ENCODE measurements around the gene SOX18. TPM values are rescaled to one million over a fixed set of nuclear protein-coding genes. Genes with fewer than 3 reads are reported as not detected.
"Not testable (repeated sequence)": the region's sequence is repeated elsewhere in the genome, so short reads cannot be mapped to it uniquely, and the experiment has no call there.

The SOX18 gene
- total and polyA plus RNA-seq, 2 experiments from 2014 or later: 0.21 TPM; not detected in 1

DNA sequence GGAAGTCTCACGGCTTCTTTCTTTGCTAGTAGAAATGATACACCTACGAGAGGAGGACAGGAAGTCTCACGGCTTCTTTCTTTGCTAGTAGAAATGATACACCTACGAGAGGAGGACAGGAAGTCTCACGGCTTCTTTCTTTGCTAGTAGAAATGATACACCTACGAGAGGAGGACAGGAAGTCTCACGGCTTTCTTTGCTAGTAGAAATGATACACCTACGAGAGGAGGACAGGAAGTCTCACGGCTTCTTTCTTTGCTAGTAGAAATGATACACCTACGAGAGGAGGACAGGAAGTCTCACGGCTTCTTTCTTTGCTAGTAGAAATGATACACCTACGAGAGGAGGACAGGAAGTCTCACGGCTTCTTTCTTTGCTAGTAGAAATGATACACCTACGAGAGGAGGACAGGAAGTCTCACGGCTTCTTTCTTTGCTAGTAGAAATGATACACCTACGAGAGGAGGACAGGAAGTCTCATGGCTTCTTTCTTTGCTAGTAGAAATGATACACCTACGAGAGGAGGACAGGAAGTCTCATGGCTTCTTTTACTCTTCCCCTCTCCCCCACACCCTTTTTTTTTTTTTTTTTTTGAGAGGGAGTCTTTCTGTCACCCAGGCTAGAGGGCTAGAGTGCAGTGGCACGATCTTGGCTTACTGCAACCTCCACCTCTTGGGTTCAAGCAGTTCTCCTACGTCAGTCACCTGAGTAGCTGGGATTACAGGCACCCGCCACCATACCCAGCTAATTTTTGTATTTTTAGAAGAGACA lies 36.9 kb downstream of the SOX18 start:
- H3K27me3 ChIP-seq (ENCODE audit: insufficient read depth); H3K4me1 ChIP-seq (ENCODE audit: insufficient read depth); H3K9me2 ChIP-seq (ENCODE audit: insufficient read depth); H3K27me3 Mint-ChIP-seq (ENCODE audit: insufficient read depth, low read depth, poor library complexity); ATAC-seq; H3K4me2 ChIP-seq; H3K27ac Mint-ChIP-seq; H3K4me3 ChIP-seq; H2AFZ ChIP-seq; H3K4me1 Mint-ChIP-seq; H3K27ac ChIP-seq (ENCODE audit: low read depth); DNase-seq (ENCODE audit: low spot score); H3K4me3 Mint-ChIP-seq; H3F3A ChIP-seq (replicated peaks; ENCODE audit: low read depth); H3K9me3 Mint-ChIP-seq: not testable (repeated sequence)
- Histone ChIP-seq H3K36me3 (ENCODE audit: insufficient read depth) (peaks cover 36% of the 10 kb centered on the region), H4K20me1 (replicated peaks; ENCODE audit: insufficient read depth) (peaks cover 15% of the 10 kb centered on the region), H3K79me2 (replicated peaks; ENCODE audit: insufficient read depth) (peaks cover 12% of the 10 kb centered on the region)
- H3K36me3 Mint-ChIP-seq (ENCODE audit: low read depth): peaks cover 63% of the 10 kb centered on the region

DNA sequence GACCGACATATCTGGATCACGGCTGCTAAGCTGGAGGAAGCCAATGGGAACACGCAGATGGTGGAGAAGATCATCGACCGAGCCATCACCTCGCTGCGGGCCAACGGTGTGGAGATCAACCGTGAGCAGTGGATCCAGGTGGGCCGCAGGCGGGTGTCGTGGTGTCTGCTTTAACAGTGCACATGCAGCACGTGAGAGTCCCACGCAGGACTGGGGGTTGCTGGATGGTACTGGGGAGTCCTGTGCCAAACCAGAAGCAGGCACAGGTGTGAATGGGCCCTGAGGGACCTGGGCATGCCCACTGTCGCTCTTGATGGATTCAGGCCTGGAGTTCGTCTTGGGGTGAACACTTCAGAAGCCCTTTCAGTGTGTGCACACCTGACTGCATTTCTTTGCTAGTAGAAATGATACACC lies 38.1 kb downstream of the SOX18 start:
- Mint-ChIP-seq H3K4me1 (no peaks in the 10 kb centered on the region), H3K9me3 (no peaks in the 10 kb centered on the region), H3K4me3 (no peak overlapping the region), H3K27ac (no peak overlapping the region), H3K27me3 (ENCODE audit: insufficient read depth, low read depth, poor library complexity) (no peaks in the 10 kb centered on the region), H3K36me3 (ENCODE audit: low read depth) (peaks cover 66% of the 10 kb centered on the region)
- no peak overlapping the region for H2AFZ ChIP-seq
- no peaks in the 10 kb centered on the region for H3K9me2 ChIP-seq (ENCODE audit: insufficient read depth)
- no peak overlapping the region for H3K27ac ChIP-seq (ENCODE audit: low read depth)
- H3K36me3 ChIP-seq (ENCODE audit: insufficient read depth): peaks cover 30% of the 10 kb centered on the region
- no peak overlapping the region for H3K4me2 ChIP-seq
- ATAC-seq (no peak), DNase-seq (ENCODE audit: low spot score) (no peak)
- no peaks in the 10 kb centered on the region for H3K4me1 ChIP-seq (ENCODE audit: insufficient read depth)
- no peaks in the 10 kb centered on the region for H3K27me3 ChIP-seq (ENCODE audit: insufficient read depth)
- 0 out of 2 replicates have a peak, but pooled peaks cover 8% of the 10 kb centered on the region for H3F3A ChIP-seq (replicated peaks; ENCODE audit: low read depth)
- H3K79me2 ChIP-seq (replicated peaks; ENCODE audit: insufficient read depth): peaks cover 15% of the 10 kb centered on the region
- H3K4me3 ChIP-seq: no peak overlapping the region
- H4K20me1 ChIP-seq (replicated peaks; ENCODE audit: insufficient read depth): peaks cover 15% of the 10 kb centered on the region
- TF ChIP-seq POLR2AphosphoS5 (IDR thresholded peaks at IDR 0.05; ENCODE audit: low read depth): no peak
- TF ChIP-seq JUNB (IDR thresholded peaks at IDR 0.05; ENCODE audit: unreplicated experiment): no peak
- TF ChIP-seq, protein P1, sequence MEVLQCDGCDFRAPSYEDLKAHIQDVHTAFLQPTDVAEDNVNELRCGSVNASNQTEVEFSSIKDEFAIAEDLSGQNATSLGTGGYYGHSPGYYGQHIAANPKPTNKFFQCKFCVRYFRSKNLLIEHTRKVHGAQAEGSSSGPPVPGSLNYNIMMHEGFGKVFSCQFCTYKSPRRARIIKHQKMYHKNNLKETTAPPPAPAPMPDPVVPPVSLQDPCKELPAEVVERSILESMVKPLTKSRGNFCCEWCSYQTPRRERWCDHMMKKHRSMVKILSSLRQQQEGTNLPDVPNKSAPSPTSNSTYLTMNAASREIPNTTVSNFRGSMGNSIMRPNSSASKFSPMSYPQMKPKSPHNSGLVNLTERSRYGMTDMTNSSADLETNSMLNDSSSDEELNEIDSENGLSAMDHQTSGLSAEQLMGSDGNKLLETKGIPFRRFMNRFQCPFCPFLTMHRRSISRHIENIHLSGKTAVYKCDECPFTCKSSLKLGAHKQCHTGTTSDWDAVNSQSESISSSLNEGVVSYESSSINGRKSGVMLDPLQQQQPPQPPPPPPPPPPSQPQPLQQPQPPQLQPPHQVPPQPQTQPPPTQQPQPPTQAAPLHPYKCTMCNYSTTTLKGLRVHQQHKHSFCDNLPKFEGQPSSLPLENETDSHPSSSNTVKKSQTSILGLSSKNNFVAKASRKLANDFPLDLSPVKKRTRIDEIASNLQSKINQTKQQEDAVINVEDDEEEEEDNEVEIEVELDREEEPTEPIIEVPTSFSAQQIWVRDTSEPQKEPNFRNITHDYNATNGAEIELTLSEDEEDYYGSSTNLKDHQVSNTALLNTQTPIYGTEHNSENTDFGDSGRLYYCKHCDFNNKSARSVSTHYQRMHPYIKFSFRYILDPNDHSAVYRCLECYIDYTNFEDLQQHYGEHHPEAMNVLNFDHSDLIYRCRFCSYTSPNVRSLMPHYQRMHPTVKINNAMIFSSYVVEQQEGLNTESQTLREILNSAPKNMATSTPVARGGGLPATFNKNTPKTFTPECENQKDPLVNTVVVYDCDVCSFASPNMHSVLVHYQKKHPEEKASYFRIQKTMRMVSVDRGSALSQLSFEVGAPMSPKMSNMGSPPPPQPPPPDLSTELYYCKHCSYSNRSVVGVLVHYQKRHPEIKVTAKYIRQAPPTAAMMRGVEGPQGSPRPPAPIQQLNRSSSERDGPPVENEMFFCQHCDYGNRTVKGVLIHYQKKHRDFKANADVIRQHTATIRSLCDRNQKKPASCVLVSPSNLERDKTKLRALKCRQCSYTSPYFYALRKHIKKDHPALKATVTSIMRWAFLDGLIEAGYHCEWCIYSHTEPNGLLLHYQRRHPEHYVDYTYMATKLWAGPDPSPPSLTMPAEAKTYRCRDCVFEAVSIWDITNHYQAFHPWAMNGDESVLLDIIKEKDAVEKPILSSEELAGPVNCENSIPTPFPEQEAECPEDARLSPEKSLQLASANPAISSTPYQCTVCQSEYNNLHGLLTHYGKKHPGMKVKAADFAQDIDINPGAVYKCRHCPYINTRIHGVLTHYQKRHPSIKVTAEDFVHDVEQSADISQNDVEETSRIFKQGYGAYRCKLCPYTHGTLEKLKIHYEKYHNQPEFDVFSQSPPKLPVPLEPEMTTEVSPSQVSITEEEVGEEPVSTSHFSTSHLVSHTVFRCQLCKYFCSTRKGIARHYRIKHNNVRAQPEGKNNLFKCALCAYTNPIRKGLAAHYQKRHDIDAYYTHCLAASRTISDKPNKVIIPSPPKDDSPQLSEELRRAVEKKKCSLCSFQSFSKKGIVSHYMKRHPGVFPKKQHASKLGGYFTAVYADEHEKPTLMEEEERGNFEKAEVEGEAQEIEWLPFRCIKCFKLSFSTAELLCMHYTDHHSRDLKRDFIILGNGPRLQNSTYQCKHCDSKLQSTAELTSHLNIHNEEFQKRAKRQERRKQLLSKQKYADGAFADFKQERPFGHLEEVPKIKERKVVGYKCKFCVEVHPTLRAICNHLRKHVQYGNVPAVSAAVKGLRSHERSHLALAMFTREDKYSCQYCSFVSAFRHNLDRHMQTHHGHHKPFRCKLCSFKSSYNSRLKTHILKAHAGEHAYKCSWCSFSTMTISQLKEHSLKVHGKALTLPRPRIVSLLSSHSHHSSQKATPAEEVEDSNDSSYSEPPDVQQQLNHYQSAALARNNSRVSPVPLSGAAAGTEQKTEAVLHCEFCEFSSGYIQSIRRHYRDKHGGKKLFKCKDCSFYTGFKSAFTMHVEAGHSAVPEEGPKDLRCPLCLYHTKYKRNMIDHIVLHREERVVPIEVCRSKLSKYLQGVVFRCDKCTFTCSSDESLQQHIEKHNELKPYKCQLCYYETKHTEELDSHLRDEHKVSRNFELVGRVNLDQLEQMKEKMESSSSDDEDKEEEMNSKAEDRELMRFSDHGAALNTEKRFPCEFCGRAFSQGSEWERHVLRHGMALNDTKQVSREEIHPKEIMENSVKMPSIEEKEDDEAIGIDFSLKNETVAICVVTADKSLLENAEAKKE (CRISPR knock-in tag; IDR thresholded peaks at IDR 0.05): no peak
- no peak for TF ChIP-seq EZH2phosphoT487 (IDR thresholded peaks at IDR 0.05; ENCODE audit: unreplicated experiment)
- TF ChIP-seq ZNF114 (CRISPR knock-in tag; IDR thresholded peaks at IDR 0.05): no peak
- TF ChIP-seq, protein P2, sequence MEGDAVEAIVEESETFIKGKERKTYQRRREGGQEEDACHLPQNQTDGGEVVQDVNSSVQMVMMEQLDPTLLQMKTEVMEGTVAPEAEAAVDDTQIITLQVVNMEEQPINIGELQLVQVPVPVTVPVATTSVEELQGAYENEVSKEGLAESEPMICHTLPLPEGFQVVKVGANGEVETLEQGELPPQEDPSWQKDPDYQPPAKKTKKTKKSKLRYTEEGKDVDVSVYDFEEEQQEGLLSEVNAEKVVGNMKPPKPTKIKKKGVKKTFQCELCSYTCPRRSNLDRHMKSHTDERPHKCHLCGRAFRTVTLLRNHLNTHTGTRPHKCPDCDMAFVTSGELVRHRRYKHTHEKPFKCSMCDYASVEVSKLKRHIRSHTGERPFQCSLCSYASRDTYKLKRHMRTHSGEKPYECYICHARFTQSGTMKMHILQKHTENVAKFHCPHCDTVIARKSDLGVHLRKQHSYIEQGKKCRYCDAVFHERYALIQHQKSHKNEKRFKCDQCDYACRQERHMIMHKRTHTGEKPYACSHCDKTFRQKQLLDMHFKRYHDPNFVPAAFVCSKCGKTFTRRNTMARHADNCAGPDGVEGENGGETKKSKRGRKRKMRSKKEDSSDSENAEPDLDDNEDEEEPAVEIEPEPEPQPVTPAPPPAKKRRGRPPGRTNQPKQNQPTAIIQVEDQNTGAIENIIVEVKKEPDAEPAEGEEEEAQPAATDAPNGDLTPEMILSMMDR (conservative IDR thresholded peaks at IDR 0.05; ENCODE audit: low read depth in 2 of 2): no peak
- no peak for TF ChIP-seq ZNF331 (CRISPR knock-in tag; IDR thresholded peaks at IDR 0.05; ENCODE audit: low read depth)
- no peak for TF ChIP-seq EZH2 (IDR thresholded peaks at IDR 0.05; ENCODE audit: low read depth, unreplicated experiment)
- TF ChIP-seq, protein P3, sequence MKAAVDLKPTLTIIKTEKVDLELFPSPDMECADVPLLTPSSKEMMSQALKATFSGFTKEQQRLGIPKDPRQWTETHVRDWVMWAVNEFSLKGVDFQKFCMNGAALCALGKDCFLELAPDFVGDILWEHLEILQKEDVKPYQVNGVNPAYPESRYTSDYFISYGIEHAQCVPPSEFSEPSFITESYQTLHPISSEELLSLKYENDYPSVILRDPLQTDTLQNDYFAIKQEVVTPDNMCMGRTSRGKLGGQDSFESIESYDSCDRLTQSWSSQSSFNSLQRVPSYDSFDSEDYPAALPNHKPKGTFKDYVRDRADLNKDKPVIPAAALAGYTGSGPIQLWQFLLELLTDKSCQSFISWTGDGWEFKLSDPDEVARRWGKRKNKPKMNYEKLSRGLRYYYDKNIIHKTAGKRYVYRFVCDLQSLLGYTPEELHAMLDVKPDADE (IDR thresholded peaks at IDR 0.05): no peak
- TF ChIP-seq NANOG (IDR thresholded peaks at IDR 0.05; ENCODE audit: borderline replicate concordance): no peak

Data from GM23338 (cell line).